Tibial artery (tissue), 4 donors: Measurements from ENCODE around the gene FAM110A.

Experiments
- DNase-seq, 2 donors: peaks; one replicate each; pipeline ENCODE4 v3.0.0-alpha.2; 2019
- H3K27ac ChIP-seq, 2 donors: fragments of 200-600 bp; sonication (generic) in 1 of 2; 1 replicate in 1 of 2; 2 replicates in 1 of 2; pipeline ENCODE4 v1.5.1; 2018 to 2019; ENCODE audit warnings: mild to moderate bottlenecking in 1 of 2
- H3K27me3 ChIP-seq, 2 donors: fragments of 200-600 bp; sonication (generic) in 1 of 2; one replicate each; pipeline versions ENCODE4 v1.5.1 to v1.6.0; 2016 to 2019
- H3K36me3 ChIP-seq, 3 donors: fragments of 200-600 bp; sonication (generic) in 2 of 3; one replicate each; pipeline ENCODE4 v1.5.1; 2016 to 2019; ENCODE audit warnings: mild to moderate bottlenecking in 2 of 3
- H3K4me1 ChIP-seq, 4 donors: fragments of 200-600 bp; sonication (generic) in 2 of 4; 1 replicate in 3 of 4; 2 replicates in 1 of 4; pipeline ENCODE4 v1.5.1; 2016 to 2019
- H3K4me3 ChIP-seq, 2 donors: fragments of 200-600 bp; sonication (generic) in 1 of 2; 1 replicate in 1 of 2; 2 replicates in 1 of 2; pipeline ENCODE4 v1.5.1; 2018 to 2019; ENCODE audit warnings: mild to moderate bottlenecking in 2 of 2
- H3K9me3 ChIP-seq, 3 donors: fragments of 200-600 bp; sonication (generic) in 1 of 3; one replicate each; pipeline ENCODE4 v1.5.1; 2016 to 2019
- CTCF ChIP-seq, 2 experiments: fragments of 200-600 bp in 1 of 2; fragments of 450-650 bp in 1 of 2; IDR thresholded peaks; one replicate each; pipeline ENCODE4 v1.5.1; 2017 to 2019; ENCODE audit warnings: antibody characterized with exemption in 2 of 2, mild to moderate bottlenecking in 1 of 2, moderate library complexity in 1 of 2
- intact Hi-C: fragments of 100-400 bp; cut with DNase I; formaldehyde crosslinking; loops from one replicate; pipeline ENCODE4 v1.15.0; 2023; ENCODE audit warnings: low total_unique reads

The FAM110A gene

GRCh38 chr20:872855-873520, 39.5 kb downstream of the FAM110A start:
- no peak for TF ChIP-seq CTCF (IDR thresholded peaks at IDR 0.05)
- Histone ChIP-seq H3K27ac (no peak overlapping the region), H3K36me3 (no peaks in the 10 kb centered on the region), H3K4me1 (no peaks in the 10 kb centered on the region), H3K4me3 (no peak overlapping the region), H3K27me3 (peaks cover 0 to 4% of the 10 kb centered on the region in 2 donors), H3K9me3 (no peaks in the 10 kb centered on the region)
- no peak for DNase-seq
- intact Hi-C loops, result no loop called here

GRCh38 chr20:873875-874607, 40.5 kb downstream of the FAM110A start:
- H3K4me3 ChIP-seq, result no peak overlapping the region
- intact Hi-C loops, result no loop called here
- H3K27ac ChIP-seq, result no peak overlapping the region
- no peak for TF ChIP-seq CTCF (IDR thresholded peaks at IDR 0.05)
- no peak for DNase-seq
- H3K4me1 ChIP-seq, result no peaks in the 10 kb centered on the region
- no peaks in the 10 kb centered on the region for H3K36me3 ChIP-seq
- H3K9me3 ChIP-seq, result no peaks in the 10 kb centered on the region
- no peaks in the 10 kb centered on the region for H3K27me3 ChIP-seq

- Histone ChIP-seq H3K27ac (no peak overlapping the region), H3K4me3 (no peak overlapping the region), H3K27me3 (no peaks in the 10 kb centered on the region), H3K4me1 (no peaks in the 10 kb centered on the region), H3K9me3 (no peaks in the 10 kb centered on the region), H3K36me3 (no peaks in the 10 kb centered on the region)
- no peak for TF ChIP-seq CTCF (IDR thresholded peaks at IDR 0.05)
- no peak for DNase-seq
- intact Hi-C loops, result no loop called here
Measured at GRCh38 chr20:875115-875514, 41.6 kb downstream of the FAM110A start.

GRCh38 chr20:877814-878213, 44.3 kb downstream of the FAM110A start:
- no peak overlapping the region for H3K27ac ChIP-seq
- no peaks in the 10 kb centered on the region for H3K27me3 ChIP-seq
- TF ChIP-seq CTCF (IDR thresholded peaks at IDR 0.05), result no peak
- H3K4me1 ChIP-seq, result no peaks in the 10 kb centered on the region
- intact Hi-C loops, result no loop called here
- H3K36me3 ChIP-seq, result no peaks in the 10 kb centered on the region
- H3K9me3 ChIP-seq, result no peaks in the 10 kb centered on the region
- H3K4me3 ChIP-seq, result no peak overlapping the region
- no peak for DNase-seq

- Histone ChIP-seq H3K4me3 (no peak overlapping the region), H3K4me1 (no peaks in the 10 kb centered on the region), H3K36me3 (no peaks in the 10 kb centered on the region), H3K27ac (no peak overlapping the region), H3K9me3 (no peaks in the 10 kb centered on the region), H3K27me3 (no peaks in the 10 kb centered on the region)
- intact Hi-C loops, result no loop called here
- no peak for DNase-seq
- TF ChIP-seq CTCF (IDR thresholded peaks at IDR 0.05), result no peak
Measured at GRCh38 chr20:878511-879307, 45.2 kb downstream of the FAM110A start.
